Neutrophil (primary cell): Measurements from ENCODE around the gene TMEM87B.
"Not testable (repeated sequence)": the region's sequence is repeated elsewhere in the genome, so short reads cannot be mapped to it uniquely, and the experiment has no call there.

ENCODE experiments used
- H3K27ac ChIP-seq: fragments of 200-600 bp; sonication (generic); 2 replicates; pipeline ENCODE4 v1.5.1; 2016; ENCODE audit warnings: mild to moderate bottlenecking, moderate library complexity
- H3K27me3 ChIP-seq: fragments of 200-600 bp; sonication (generic); 2 replicates; pipeline ENCODE4 v1.6.0; 2016; ENCODE audit warnings: mild to moderate bottlenecking
- H3K36me3 ChIP-seq: fragments of 200-600 bp; sonication (generic); 2 replicates; pipeline ENCODE4 v1.5.1; 2017
- H3K4me1 ChIP-seq, 2 experiments: fragments of 200-600 bp in 1 of 2; sonication (generic) in 1 of 2; 1 replicate in 1 of 2; 2 replicates in 1 of 2; pipeline versions ENCODE4 v1.5.1 to v1.6.1; 2013 to 2016; ENCODE audit warnings: low read depth in 1 of 2, low read length in 1 of 2, mild to moderate bottlenecking in 1 of 2, moderate library complexity in 1 of 2; ENCODE audit not compliant: control insufficient read depth in 1 of 2, insufficient read depth in 1 of 2
- H3K4me3 ChIP-seq, 2 experiments: fragments of 200-600 bp in 1 of 2; sonication (generic) in 1 of 2; 1 replicate in 1 of 2; 2 replicates in 1 of 2; pipeline ENCODE4 v1.5.1; 2013 to 2016; ENCODE audit warnings: low read depth in 1 of 2, low read length in 1 of 2, mild to moderate bottlenecking in 1 of 2, moderate library complexity in 1 of 2
- H3K9me3 ChIP-seq: fragments of 200-600 bp; sonication (generic); 2 replicates; pipeline ENCODE4 v1.5.1; 2016
- TF ChIP-seq, protein P1 (sequence below): fragments of 200-600 bp; sonication (generic); IDR thresholded peaks from 2 replicates; pipeline ENCODE4 v1.5.1; 2016; ENCODE audit warnings: antibody characterized with exemption

Gene TMEM87B

DNA sequence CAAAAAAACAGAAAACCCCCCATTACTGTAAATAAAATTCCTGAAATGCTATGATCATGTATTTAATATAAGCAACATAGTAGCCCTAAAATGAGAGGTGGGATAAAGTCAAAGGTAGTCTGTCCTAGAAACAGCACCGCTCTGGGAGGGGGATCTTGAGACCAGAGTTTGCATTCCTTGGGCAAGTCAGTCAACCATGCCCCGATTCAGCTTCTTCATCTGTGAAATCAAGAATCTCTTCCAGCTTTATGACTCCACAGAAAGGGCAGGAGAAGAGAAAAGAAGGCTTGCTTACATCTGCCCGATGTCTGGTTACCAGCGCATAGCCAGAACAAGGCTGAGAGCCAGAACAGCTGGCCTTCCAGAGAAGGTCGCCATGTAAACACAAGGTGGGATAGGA is 81.0 kb downstream of the TMEM87B start:
- Histone ChIP-seq H3K9me3 (no peaks in the 10 kb centered on the region), H3K36me3 (no peaks in the 10 kb centered on the region), H3K4me3 (no peak overlapping the region), H3K27me3 (peaks cover 58% of the 10 kb centered on the region), H3K27ac (no peak overlapping the region), H3K4me1 (peaks cover 0 to 8% of the 10 kb centered on the region in 2 experiments)
- TF ChIP-seq, protein P1, sequence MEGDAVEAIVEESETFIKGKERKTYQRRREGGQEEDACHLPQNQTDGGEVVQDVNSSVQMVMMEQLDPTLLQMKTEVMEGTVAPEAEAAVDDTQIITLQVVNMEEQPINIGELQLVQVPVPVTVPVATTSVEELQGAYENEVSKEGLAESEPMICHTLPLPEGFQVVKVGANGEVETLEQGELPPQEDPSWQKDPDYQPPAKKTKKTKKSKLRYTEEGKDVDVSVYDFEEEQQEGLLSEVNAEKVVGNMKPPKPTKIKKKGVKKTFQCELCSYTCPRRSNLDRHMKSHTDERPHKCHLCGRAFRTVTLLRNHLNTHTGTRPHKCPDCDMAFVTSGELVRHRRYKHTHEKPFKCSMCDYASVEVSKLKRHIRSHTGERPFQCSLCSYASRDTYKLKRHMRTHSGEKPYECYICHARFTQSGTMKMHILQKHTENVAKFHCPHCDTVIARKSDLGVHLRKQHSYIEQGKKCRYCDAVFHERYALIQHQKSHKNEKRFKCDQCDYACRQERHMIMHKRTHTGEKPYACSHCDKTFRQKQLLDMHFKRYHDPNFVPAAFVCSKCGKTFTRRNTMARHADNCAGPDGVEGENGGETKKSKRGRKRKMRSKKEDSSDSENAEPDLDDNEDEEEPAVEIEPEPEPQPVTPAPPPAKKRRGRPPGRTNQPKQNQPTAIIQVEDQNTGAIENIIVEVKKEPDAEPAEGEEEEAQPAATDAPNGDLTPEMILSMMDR = no peak

DNA sequence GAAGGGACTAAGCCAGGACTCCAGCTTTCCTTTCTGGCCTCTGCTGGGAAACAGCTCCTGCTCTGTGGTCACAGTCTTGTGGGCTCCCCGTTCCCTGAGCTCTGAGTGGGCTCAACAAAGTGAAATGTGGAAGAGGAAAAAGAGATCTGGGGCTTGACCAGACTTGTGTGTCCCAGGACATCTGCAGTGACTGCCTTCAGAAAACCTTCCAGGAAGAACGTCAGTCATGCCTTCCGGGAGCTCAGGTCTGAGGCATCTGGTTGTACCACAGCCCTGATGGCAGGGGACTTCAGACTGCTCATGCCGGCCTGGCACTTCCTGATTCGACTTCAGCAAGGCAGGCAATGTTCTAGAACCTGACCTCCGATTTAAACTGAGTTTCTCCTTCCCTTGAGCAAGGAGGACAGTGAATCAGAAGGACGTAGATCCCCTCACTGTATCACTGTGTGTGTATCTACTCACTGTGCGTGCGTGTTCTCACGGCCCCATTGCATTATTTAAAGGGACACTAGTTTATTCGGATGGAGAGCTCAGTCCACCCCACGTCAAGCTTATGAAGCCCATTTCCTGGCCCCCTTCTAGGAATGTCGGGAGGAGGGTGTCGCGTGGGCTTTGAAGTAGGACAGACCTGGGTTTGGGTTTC is 82.6 kb downstream of the TMEM87B start:
- Histone ChIP-seq H3K27me3 (peaks cover 73% of the 10 kb centered on the region), H3K27ac (no peak overlapping the region), H3K36me3 (no peaks in the 10 kb centered on the region), H3K4me3 (peak overlapping the region in 1 of 2 experiments; percentile 8), H3K4me1 (peaks cover 0 to 8% of the 10 kb centered on the region in 2 experiments), H3K9me3 (no peaks in the 10 kb centered on the region)
- TF ChIP-seq, protein P1 = no peak

DNA sequence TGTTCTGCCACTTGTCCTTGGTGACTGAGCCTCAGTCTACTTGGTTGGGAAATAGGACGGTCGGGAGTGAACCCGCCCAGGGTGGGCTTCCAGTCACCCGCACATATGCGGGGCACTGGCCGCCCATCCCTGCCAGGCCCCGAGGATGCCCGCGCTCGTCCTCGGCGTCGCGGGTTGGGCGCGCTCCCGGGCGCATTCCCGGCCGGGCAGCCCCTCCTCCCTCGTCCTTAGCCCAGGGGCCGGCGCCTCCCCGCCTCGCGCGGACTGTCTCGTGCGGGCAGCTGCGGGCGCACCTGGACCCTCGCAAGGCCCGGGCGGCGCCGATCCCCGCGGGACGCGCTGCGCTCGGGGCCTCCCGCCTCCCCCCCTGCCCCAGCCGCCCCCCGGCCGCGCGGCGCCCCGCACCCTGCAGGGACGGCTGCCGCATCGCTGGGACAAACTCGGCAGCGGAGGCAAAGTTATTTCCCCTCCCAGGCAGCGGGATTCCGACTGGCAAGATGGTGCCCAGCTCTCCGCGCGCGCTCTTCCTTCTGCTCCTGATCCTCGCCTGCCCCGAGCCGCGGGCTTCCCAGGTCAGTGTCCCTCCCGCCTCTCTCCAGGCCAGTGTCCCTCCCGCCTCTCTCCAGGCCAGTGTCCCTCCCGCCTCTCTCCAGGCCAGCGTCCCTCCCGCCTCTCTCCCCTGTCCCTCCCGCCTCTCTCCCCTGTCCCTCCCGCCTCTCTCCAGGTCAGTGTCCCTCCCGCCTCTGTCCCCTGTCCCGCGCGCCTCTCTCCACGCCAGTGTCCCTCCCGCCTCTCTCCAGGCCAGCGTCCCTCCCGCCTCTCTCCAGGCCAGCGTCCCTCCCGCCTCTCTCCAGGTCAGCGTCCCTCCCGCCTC is 83.3 kb downstream of the TMEM87B start, which contains the start of gene FBLN7:
Gene FBLN7 (plus strand): TSS at position 227 of the 874 bp plus-strand sequence. CDS start 271 bp downstream, at position 498.
- H3K27ac ChIP-seq = no peak within 1 kb of the TSS

DNA sequence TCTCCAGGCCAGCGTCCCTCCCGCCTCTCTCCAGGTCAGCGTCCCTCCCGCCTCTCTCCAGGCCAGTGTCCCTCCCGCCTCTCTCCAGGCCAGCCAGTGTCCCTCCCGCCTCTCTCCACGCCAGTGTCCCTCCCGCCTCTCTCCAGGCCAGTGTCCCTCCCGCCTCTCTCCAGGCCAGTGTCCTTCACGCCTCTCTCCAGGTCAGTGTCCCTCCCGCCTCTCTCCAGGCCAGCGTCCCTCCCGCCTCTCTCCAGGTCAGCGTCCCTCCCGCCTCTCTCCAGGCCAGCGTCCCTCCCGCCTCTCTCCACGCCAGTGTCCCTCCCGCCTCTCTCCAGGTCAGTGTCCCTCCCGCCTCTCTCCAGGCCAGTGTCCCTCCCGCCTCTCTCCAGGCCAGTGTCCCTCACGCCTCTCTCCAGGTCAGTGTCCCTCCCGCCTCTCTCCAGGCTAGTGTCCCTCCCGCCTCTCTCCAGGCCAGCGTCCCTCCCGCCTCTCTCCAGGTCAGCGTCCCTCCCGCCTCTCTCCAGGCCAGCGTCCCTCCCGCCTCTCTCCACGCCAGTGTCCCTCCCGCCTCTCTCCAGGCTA is 84.1 kb downstream of the TMEM87B start:
- H3K4me1 ChIP-seq, H3K27ac ChIP-seq, H3K36me3 ChIP-seq, H3K9me3 ChIP-seq, H3K4me3 ChIP-seq: not testable (repeated sequence)
- peaks cover 88% of the 10 kb centered on the region for H3K27me3 ChIP-seq

More for the DNA sequence above, 83.3 kb downstream of the TMEM87B start, which contains the start of gene FBLN7:
- peaks cover 81% of the 10 kb centered on the region for H3K27me3 ChIP-seq
- peak within 1 kb of the TSS in 1 of 2 experiments; percentile 8 for H3K4me3 ChIP-seq
- TF ChIP-seq, protein P1 = no peak
- no peaks in the 10 kb centered on the region for H3K9me3 ChIP-seq
- no peaks in the 10 kb centered on the region for H3K36me3 ChIP-seq
- H3K4me1 ChIP-seq = peaks cover 0 to 8% of the 10 kb centered on the region in 2 experiments

DNA sequence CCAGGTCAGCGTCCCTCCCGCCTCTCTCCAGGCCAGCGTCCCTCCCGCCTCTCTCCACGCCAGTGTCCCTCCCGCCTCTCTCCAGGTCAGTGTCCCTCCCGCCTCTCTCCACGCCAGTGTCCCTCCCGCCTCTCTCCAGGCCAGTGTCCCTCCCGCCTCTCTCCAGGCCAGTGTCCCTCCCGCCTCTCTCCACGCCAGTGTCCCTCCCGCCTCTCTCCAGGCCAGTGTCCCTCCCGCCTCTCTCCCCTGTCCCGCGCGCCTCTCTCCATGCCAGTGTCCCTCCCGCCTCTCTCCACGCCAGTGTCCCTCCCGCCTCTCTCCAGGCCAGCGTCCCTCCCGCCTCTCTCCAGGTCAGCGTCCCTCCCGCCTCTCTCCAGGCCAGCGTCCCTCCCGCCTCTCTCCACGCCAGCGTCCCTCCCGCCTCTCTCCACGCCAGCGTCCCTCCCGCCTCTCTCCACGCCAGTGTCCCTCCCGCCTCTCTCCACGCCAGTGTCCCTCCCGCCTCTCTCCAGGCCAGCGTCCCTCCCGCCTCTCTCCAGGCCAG is 84.7 kb downstream of the TMEM87B start:
- not testable (repeated sequence) for H3K9me3 ChIP-seq, H3K4me1 ChIP-seq, H3K27ac ChIP-seq, H3K36me3 ChIP-seq, H3K4me3 ChIP-seq
- peaks cover 90% of the 10 kb centered on the region for H3K27me3 ChIP-seq

DNA sequence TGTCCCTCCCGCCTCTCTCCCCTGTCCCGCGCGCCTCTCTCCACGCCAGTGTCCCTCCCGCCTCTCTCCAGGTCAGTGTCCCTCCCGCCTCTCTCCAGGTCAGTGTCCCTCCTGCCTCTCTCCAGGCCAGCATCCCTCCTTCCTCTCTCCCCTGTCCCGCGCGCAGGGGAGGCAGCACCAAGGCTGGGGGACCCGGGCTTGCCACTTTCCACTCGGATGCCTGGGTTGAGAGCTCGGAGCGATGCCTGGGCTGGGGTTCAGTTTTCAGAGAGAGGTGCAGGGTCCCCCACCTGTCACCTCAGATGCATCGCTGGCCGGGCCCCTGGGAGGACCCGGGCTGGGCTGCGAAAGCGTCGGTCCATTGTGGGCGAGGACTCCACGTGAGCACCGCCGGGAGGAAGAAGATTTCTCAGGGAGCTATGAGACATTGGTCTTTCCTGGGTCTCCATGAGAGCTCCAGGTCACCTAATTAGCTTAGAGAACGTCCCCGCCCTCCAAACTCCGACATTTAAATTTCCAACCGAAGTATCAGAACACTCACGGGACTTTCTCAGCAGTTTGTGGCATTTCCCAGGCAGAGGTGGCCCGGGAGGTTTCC is 85.2 kb downstream of the TMEM87B start:
- TF ChIP-seq, protein P1 = no peak
- no peak overlapping the region for H3K4me3 ChIP-seq
- no peak overlapping the region for H3K27ac ChIP-seq
- peaks cover 0 to 8% of the 10 kb centered on the region in 2 experiments for H3K4me1 ChIP-seq
- H3K9me3 ChIP-seq = no peaks in the 10 kb centered on the region
- H3K36me3 ChIP-seq = no peaks in the 10 kb centered on the region
- H3K27me3 ChIP-seq = peaks cover 86% of the 10 kb centered on the region
